Fibroblast of skin of abdomen (primary cell): ENCODE measurements around the gene DIP2B.

ENCODE experiments used
- DNase-seq: peaks from one replicate; pipeline ENCODE4 v3.0.0-alpha.2; 2013

The DIP2B gene

GRCh38 chr12:50639721-50640120 is 134.9 kb downstream of the DIP2B start:
- no peak for DNase-seq

- no peak for DNase-seq
These were observed 135.6 kb downstream of the DIP2B start for GRCh38 chr12:50640321-50640939.

GRCh38 chr12:50641566-50641965 is 136.8 kb downstream of the DIP2B start:
- no peak for DNase-seq

- peak; percentile 56 for DNase-seq
These were observed 137.3 kb downstream of the DIP2B start for GRCh38 chr12:50642035-50642451.

- no peak for DNase-seq
These were observed 138.0 kb downstream of the DIP2B start for GRCh38 chr12:50642761-50643160.

GRCh38 chr12:50647031-50647430 is 142.2 kb downstream of the DIP2B start:
- no peak for DNase-seq

GRCh38 chr12:50647479-50647878 is 142.7 kb downstream of the DIP2B start:
- DNase-seq = peak; percentile 14

- DNase-seq = no peak
These were observed 145.5 kb downstream of the DIP2B start for GRCh38 chr12:50650285-50650684.

- DNase-seq = no peak
These were observed 150.7 kb downstream of the DIP2B start for GRCh38 chr12:50655374-50655921.

GRCh38 chr12:50659260-50659659 is 154.5 kb downstream of the DIP2B start:
- DNase-seq = no peak

GRCh38 chr12:50659690-50660424 is 155.1 kb downstream of the DIP2B start:
- DNase-seq = no peak

GRCh38 chr12:50660425-50660822 is 155.6 kb downstream of the DIP2B start:
- no peak for DNase-seq

- DNase-seq = no peak
These were observed 156.7 kb downstream of the DIP2B start for GRCh38 chr12:50661300-50662115.

GRCh38 chr12:50662116-50662510 is 157.3 kb downstream of the DIP2B start:
- DNase-seq = no peak

- DNase-seq = no peak
These were observed 160.4 kb downstream of the DIP2B start for GRCh38 chr12:50665170-50665569.

- DNase-seq = no peak
These were observed 160.8 kb downstream of the DIP2B start for GRCh38 chr12:50665609-50666008.

- no peak for DNase-seq
These were observed 161.2 kb downstream of the DIP2B start for GRCh38 chr12:50666023-50666422.

GRCh38 chr12:50672158-50672557 is 167.4 kb downstream of the DIP2B start:
- DNase-seq = no peak

GRCh38 chr12:50676756-50677155 is 172.0 kb downstream of the DIP2B start:
- no peak for DNase-seq

GRCh38 chr12:50677858-50678257 is 173.1 kb downstream of the DIP2B start:
- peak; percentile 14 for DNase-seq

GRCh38 chr12:50678650-50679365 is 174.0 kb downstream of the DIP2B start:
- DNase-seq = no peak

GRCh38 chr12:50679612-50680011 is 174.8 kb downstream of the DIP2B start:
- no peak for DNase-seq
